Hippocampal formation (tissue), 2 donors: Measurements from ENCODE around the gene KYAT1.
"Not testable (repeated sequence)": the region's sequence is repeated elsewhere in the genome, so short reads cannot be mapped to it uniquely, and the experiment has no call there.

ENCODE experiments used
- DNase-seq, 2 donors: peaks; one replicate each; lab custom pipeline; 2025; lab: John Stamatoyannopoulos, UW

The KYAT1 gene

GRCh38 chr9:128818839-128819715 lies 62.7 kb downstream of the KYAT1 start:
- peak in 1 of 2 donors; percentile 23 for DNase-seq

GRCh38 chr9:128818099-128818838 lies 63.5 kb downstream of the KYAT1 start, which contains the start of gene ENDOG:
TSS of gene ENDOG (plus strand) at chr9:128818500. CDS start at chr9:128818685, 185 bp downstream.
- peak; percentile 97 for DNase-seq

- no peak for DNase-seq
Observed at GRCh38 chr9:128810873-128811272, 70.9 kb downstream of the KYAT1 start.

GRCh38 chr9:128809831-128810230 lies 71.9 kb downstream of the KYAT1 start:
- DNase-seq = no peak

- DNase-seq = no peak
Observed at GRCh38 chr9:128809036-128809599, 72.6 kb downstream of the KYAT1 start.

GRCh38 chr9:128808543-128808942 lies 73.2 kb downstream of the KYAT1 start:
- no peak for DNase-seq

GRCh38 chr9:128807827-128808226 lies 73.9 kb downstream of the KYAT1 start:
- no peak for DNase-seq

- DNase-seq = peak; percentile 45 to 53
Observed at GRCh38 chr9:128805661-128806060, 76.1 kb downstream of the KYAT1 start.

GRCh38 chr9:128802482-128802881 lies 79.3 kb downstream of the KYAT1 start:
- DNase-seq = no peak

GRCh38 chr9:128800061-128800460 lies 81.7 kb downstream of the KYAT1 start:
- DNase-seq = no peak

- DNase-seq = no peak
Observed at GRCh38 chr9:128798896-128799295, 82.9 kb downstream of the KYAT1 start.

- DNase-seq = not testable (repeated sequence)
Observed at GRCh38 chr9:128794961-128795360, 86.8 kb downstream of the KYAT1 start.

- DNase-seq = no peak
Observed at GRCh38 chr9:128792978-128793686, 88.6 kb downstream of the KYAT1 start.

- no peak for DNase-seq
Observed at GRCh38 chr9:128792134-128792533, 89.6 kb downstream of the KYAT1 start.

GRCh38 chr9:128790536-128790935 lies 91.2 kb downstream of the KYAT1 start:
- no peak for DNase-seq

- no peak for DNase-seq
Observed at GRCh38 chr9:128788445-128788844, 93.3 kb downstream of the KYAT1 start.

GRCh38 chr9:128787659-128788058 lies 94.1 kb downstream of the KYAT1 start:
- DNase-seq = no peak

- DNase-seq = peak; percentile 76 to 83
Observed at GRCh38 chr9:128786681-128787601, 94.8 kb downstream of the KYAT1 start, which contains the start of gene TBC1D13. TSS of gene TBC1D13 (plus strand) at chr9:128787253. CDS start at chr9:128787354, 101 bp downstream.

GRCh38 chr9:128785427-128785826 lies 96.3 kb downstream of the KYAT1 start:
- DNase-seq = no peak
